HG03025 (cell line): ENCODE data around the gene CDCP2.

Source experiments
- ATAC-seq: cut with Tn5 transposase; IDR thresholded peaks from one replicate; pipeline ENCODE4 v1.9.1; 2021; ENCODE audit warnings: mild to moderate bottlenecking, moderate library complexity; ENCODE audit not compliant: unreplicated experiment, low FRiP score

CDCP2 gene

DNA sequence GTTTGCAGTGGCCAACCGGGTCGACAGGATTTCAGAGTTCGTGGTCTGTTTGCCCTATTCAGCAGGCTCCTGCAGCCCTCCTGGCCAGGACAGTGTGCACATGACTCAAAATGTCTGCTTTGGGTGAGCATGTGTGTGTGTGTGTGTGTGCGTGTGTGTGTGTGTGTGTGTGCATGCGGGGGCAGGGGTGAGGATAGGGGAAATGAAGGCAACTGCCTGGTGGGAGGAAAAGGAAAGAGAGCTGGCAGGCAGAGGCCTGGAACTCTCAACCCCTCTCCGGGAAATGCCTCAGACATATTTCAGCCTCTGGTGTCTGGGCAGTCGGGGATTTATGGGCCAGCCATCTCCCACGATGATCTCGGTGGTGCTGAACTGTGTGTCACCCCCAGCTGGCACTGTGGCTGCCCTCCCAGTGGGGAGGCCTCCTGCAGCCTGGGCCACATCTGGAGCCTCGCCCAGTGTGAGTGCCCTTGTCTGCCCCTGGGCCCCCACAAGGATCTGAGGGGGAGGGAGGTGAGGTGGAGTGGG, 15.2 kb downstream of the CDCP2 start:
- no peak for ATAC-seq

DNA sequence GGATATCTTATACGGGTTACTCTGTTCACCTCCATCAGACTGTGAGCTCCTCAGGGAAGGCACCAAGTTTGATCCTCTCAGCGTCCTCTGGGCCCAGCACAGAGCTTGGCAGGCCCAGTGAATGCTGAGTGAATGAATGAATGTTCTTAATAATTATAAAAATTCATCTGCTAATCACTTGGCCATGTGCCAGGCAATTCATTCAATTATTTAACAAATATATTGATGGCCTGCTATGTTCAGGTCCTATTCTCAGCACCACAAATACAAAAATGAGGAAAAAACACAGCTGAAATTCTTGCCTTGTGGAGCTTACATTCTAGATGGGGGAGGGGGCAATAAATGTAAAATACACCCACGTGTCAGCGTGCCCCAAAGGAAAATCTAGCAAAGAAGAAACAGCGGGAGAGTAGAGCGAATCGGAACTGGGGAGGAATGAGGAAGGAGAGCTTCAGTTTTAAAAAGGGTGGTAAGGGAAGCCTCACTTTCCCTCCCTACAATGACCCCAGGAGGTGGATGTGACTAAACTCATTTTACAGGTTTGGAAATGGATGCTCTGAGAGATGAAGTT, 15.8 kb downstream of the CDCP2 start:
- ATAC-seq, result no peak

DNA sequence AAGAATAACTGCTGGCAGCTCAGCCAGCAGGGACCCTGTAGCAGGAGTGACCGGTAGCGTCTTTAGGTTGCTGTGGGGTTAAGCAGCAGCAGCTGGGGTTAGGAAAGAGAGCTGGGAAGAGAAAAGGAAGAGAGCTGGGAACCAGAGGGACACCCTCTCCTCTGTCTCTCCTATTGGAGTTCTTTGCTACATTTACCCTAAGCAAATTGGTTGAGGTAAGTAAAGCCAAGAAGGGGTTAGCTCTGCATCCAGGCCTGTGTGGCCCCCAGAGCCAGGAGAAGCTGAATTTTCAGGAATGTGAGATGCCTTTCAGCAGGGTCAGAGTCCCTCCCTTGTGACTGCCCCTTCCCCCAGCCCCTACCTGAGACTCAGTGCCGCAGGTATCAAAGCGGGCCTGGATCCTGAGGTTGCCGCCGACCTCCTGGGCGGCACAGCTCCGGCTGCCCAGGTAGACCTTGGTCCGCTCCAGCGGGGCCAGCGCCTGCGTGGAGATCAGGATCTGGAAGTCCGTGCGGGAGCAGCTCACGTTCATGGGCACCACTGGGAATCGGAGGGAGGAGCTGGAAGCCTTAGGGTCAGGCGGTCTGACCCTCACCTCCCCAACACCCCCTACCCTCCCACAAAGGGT, 16.4 kb downstream of the CDCP2 start:
- ATAC-seq, result no peak

DNA sequence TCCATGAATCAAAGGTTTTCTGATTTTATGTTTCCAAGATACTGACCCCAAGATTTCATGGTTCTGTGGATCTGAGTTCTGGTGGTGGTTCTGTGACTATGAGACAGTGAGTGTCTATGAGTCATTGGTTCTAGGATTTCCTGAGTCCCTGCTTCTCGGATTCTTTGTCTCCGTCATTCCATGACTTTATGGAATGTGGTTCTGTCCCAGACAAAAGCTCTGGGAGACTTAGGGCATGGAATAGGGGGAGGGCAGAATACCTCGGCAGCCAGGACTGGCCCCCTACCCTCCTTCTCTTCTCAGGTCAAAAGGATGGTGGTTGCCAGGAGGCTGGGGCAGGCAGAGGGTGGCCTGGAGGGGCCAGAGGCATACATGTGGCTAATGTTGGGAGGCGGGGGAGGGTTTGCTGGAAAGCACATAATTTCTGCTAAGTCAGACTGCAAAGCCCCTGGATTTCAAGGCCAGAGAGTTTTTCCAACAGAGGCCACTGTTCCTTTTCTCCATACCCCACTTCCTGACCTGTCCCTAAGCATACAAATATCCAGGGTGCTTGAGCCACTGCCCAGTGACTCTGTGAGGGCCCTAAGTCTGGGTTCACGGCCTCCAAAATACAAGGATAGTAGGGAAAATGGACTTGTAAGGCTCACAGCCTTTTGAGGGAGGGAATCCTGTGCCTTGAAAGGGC, 17.2 kb downstream of the CDCP2 start:
- ATAC-seq, result no peak

DNA sequence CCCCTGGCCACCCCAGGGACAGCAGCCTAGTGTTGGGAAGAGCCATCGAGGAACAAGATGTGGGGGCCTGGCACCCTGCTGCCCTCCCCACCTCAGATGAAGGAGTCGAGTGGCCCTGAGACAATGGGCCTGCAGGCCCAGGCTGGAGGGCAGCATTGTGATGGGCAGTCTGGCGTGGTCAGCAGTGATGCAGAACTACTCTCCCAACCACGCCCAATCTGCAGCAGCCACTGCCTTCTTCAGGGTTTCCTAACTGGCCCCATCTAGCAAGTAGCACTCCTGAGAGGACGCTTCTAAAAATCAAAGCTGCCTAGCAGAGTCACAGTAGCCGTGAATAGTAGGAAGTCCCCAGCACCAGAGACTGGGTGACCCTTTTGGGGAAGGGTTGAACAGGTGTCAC, 18.5 kb downstream of the CDCP2 start:
- no peak for ATAC-seq

DNA sequence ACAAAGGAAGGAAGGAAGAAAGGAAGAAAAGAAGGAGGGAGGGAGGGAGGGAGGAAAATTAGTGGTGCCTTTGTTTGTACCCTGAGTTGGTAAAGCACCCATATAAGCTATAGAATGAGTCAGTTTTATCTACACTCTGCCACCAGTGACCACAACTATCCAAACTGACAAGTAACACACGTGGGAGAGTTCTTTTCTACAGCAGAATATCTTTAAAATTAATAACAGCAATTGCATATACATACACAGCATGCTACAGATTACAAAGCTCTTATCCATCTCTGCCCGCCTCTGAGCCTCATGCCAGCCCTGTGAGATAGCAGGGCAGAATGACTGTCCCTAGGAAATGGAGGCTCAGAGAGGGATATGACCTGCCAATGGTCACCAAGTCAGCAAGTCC, 20.3 kb downstream of the CDCP2 start:
- ATAC-seq, result no peak

DNA sequence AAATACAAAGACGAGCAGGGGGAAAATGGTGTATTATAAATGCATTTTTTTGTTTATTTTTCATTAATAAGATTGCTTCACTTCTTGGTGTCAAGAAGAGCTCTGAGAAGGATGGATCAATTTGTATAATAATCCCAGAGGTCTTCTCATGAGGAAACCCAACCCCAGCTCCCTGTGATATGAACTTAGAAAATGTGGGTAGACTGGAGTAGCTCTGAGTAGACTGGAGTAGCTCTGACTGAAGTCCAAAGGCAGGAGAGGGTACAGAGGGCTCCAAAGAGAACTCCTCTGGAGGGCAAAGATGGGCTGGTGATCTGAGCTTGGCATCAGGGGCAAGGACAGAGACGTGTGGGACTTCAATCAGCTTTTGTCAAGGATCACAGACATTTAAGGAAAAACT, 21.4 kb downstream of the CDCP2 start:
- ATAC-seq, result no peak

DNA sequence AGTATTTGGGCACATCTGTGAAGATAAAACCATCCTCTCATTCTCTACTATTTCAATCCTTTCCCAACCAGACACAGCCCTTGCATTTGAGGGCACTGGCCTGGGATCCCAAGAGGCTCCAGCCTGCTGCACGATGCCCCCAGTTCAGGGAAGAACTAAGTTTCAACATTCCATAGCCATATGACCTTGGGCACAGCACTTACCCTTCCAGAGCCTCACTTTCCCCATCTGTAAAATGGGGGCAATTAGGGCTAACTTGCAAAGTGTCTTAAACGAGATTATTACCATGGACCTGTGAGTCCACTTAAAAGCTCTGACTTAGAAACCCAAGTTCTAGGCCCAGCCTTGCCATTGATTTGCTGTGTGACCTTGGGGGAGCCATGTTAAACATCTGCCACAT, 22.9 kb downstream of the CDCP2 start:
- no peak for ATAC-seq

DNA sequence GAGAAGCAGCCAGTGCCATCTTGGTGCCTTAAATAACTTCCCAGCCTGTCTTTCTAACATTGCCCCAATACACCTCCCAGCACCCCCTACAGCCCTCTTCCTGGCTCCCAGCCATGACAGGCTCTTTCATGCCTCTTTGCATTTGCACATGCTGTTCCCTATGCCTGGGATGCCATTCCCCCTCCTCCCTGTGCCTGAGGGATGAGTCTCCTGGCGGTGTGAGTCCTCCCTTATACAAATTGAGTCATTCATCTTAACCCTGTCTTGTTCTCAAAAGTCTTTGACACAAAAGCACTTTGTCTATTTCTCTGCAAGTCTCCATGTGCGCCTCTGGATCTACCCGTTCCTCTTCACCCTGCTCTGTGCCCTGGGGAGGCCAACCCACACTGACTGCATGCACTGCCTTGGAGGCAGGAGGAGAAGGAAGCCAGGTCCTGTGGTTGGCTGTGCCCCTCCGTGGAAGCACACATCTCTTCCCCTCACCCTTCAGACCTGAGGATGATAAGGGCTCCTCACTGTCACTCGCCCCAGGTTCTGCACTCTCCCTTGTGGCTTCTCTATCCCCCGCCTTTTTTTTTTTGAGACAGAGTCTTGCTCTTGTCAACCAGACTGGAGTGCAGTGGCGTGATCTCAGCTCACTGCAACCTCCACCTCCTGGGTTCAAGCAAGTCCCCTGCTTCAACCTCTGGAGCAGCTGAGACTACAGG, 25.1 kb downstream of the CDCP2 start:
- no peak for ATAC-seq

DNA sequence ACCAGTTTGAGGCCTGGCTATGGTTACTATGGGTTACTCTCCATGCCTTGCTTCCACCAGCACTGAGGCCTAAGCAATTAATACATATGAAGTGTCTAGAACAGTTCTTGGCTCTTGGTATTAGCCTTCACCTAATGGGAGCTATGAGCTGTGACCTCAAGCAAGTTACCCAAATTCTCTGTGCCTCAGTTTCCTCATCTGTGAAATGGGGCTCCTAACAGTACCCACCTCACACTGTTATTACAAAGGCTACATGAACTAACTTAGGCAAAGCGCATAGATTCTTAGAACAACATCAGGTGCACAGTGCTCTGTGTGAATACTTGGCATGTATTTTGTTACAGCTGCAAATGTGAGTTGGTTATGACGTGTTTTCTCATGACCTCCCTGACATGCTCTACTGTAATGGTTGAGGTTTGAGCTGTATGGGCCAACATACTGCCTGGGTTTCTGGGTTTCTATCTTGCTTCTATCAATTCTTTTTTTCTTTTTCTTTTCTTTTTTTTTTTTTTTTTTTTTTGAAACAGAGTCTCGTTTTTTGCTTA, 26.5 kb downstream of the CDCP2 start:
- ATAC-seq, result no peak

DNA sequence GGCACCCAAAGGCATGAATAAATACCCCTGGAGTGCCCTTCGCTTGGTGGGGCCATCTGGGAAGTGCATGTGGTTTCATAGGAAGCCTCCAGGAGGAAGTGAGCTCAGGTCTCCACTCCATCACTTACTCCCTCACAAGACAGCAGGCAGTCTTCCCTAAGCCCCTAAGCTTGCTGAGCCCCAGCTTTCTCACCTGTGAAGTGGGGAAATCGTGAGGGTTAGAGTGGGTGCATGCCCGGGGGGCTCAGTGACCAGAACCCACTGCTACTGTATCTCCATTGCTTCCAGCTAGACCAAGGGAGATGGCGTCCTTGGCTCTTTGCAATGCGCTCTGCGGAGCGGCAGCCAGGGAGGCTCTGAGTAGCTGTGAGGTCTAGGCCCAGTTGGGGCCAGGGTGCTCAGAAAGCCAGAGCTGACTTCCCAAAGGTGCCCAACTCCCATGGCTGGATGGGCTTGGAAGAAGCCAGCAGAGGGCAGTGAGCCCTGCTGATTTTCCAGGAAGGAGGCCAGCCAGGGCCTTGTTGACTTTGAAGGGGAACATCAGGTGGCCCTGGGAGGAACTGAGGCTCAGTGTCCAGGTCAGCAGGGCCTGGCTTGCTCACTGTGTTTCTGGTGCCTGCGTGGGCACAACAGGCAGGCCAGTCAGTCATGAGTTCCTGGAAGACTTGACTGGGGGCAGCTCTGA, 27.3 kb downstream of the CDCP2 start:
- ATAC-seq, result no peak

DNA sequence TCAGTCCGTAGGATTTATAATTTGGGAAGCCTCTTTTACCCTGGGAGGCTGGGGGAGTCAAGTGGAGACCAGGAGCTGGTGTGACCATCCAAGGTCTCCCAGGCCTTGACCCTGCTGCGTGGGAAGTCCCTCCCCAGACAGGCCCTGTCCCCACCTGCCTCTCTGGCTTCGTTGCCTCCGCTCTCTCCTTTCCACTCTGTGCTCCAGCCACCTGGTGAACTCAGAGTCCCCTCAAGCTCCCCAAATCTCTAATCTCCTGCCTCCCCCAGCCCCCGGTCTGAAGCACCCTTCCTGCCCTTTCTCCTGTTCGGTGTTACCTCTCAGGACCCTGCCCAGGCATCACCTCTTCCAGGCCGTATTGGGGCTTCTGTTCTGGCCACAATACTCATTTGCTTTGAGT, 27.9 kb downstream of the CDCP2 start:
- ATAC-seq, result no peak

DNA sequence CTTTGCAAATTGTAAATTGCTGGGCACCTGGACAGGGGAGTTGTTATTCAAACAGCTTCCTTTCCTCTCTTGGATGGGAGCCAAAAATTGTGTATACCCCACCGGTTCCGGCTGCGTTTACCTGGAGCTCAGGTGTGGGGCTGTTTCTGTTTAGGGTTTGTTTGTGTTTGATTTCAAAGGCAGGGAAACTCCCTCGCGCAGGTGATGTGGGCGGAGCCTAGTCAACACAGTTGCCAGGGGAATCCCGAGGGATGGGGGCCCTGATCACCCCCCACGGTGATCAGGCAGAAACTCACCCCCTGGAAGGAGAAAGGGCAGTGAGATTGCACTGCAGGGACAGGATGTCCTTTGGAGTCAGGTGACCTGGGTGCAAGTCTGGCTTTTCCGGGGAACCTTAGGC, 28.3 kb downstream of the CDCP2 start:
- ATAC-seq, result no peak

DNA sequence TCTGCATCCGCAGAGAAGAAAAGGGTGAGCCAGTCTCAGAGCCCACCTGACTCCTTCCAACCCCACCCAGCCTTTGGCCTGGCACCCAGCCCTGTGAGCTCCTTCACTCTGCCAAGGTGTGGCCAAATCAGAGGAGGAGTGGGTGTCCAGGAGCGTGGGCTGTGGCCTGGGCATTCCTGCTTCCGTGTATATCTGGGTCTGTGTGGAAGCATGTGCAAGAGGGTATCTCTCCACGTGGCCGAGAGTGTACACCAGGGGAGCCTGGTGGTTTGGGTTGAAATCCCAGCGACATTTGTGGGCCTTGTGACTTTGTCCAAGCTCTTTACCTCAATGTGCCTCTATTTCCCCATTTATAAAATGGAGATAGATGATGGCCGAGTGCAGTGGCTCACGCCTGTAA, 29.8 kb downstream of the CDCP2 start:
- ATAC-seq, result no peak

DNA sequence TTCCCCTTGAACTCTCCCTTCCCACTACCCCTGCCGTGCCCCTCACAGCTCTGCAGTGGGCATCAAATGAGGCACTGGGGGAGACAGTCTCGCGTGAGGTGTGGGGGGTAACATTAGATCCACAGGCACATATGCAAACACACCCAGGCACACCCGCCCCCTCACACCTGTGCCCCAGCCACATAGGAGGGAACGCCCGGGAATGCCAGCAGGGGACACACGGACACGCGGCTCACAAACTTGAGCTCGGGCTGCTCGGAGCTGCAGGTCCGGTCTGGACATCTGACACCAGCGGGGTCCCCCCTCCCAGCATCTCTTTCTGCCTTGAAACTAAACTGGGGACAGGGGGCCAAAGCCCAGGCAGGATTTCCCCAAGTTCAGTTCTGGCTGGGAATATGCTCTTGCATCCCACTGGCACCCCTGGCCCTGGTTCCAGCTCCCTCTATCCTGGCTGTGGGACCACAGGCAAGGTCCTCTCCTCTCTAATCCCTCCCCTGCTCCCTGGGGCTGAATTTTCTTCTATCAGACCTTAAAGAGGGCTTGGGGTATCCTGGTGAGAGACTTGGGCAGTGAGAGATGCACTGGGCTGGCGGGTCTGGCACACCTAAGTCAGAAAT, 30.6 kb downstream of the CDCP2 start:
- ATAC-seq, result no peak

DNA sequence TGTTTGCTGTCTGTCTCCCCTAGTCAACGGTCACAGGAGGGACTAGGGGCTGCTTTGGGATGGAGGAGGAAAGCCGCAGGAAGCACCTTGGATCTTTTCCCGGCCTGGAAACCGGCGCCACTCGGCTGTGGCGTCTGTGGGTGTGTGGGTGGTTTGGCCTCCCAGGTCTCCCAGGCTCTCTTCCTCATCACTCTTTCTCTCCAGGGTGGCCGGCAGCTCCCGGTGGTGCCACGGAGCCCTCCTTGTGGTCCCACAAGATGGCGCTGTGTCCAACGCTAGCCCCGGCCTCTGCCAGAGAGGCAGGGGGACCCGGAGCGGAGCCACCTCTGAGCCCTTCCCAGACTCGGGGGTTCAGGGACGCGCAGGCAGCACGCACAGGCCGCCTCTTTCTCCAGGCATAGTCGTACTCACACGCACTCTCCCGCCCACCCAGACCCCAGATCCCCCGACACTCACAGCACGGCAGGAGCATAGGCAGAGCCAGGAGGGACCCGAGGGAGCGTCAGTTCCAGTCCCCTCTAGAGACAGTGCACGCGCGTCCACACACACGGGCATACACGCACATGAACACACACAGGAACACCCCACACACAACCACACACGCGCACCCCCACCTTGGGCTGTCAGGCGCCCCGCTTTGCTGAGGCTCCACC, 31.2 kb downstream of the CDCP2 start:
- no peak for ATAC-seq

DNA sequence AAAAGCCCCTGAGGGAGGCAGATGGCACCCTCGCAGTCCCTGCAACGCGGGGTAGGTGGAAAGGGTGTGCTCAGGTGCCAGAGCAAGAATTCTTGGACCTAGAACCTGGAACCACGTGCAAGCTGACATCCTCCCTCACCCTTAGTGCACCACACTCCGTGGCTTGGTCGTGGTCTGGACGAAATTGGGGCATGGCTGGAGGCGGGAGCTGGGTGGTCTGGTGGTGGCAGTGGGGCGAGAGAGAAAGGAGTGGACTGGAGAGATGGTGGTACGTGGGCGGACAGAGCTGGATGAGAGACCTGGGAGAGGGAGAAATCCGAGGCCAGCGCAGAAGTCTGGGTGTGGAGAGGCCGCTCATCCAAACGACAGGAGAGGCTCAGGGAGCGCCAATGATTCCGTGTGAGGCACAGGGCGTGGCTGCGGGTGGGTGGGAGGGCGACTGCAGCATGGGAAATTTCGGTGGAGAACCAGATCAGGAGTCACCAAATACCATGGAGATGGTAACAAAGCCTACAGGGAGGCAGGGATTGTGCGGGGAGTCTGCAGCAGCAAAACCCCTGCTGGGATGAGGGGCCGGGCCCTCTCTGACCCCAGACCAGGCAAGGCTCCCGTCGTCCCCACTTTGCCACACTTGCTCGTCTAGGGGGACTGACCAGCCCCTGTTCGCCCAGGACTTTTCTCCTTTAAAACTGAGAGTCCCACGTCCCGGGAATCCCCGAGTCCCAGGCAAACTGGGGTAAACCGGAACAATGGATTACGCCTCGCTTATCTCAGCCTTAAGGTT, 31.9 kb downstream of the CDCP2 start:
- no peak for ATAC-seq

DNA sequence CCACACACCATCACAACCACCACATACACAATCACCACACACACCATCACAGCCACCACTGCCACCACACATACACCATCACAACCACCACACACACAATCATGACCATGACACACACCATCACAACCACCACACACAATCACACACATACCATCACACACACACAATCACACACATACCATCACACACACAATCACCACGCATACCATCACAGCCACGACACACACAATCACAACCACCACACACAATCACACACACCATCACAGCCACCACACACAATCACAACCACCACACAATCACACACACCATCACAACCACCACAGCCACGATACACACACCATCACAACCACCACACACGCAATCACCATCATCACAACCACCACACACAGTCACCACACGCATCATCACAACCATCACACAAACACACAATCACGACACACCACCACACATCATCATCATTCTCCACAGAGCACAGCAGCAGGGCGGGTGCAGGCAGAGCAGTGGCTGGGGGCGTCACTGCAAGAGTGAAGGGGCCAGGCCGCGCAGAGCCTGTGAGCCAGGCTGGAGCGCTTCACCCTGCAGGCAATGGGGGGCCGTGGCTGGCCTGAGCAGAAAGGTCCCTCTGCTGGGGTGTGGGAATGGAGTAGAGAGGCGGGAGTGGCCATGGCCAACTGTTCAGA, 32.6 kb downstream of the CDCP2 start:
- ATAC-seq, result no peak
